Keratinocyte (primary cell): ENCODE results near the gene TMEM97. TPM values are rescaled to one million over a fixed set of nuclear protein-coding genes. Genes with fewer than 3 reads are reported as not detected.

Source experiments
- DNase-seq: peaks from one replicate; pipeline ENCODE4 v3.0.0-alpha.2; 2011; ENCODE audit warnings: low read depth, missing footprints, low spot score
- FAIRE-seq: peaks from 2 replicates; lab custom pipeline; 2011; peaks lifted over from hg19 to GRCh38; lab: Jason Lieb, UNC
- H2AFZ ChIP-seq: 2 replicates; pipeline ENCODE4 v1.6.0; 2012; ENCODE audit warnings: low read length, control low read depth, inconsistent platforms; ENCODE audit not compliant: control insufficient read depth
- H3K27ac ChIP-seq: 2 replicates; pipeline ENCODE4 v1.5.1; 2011; ENCODE audit warnings: low read length; ENCODE audit not compliant: control insufficient read depth, insufficient read depth
- H3K27me3 ChIP-seq: 3 replicates; pipeline ENCODE4 v1.6.0; 2011; ENCODE audit warnings: low read length; ENCODE audit not compliant: control insufficient read depth, insufficient read depth; ENCODE audit errors: extremely low read depth
- H3K36me3 ChIP-seq, 2 experiments: 2 replicates in 1 of 2; 3 replicates in 1 of 2; pipeline ENCODE4 v1.5.1; 2011; ENCODE audit warnings: low read length in 2 of 2, mild to moderate bottlenecking in 1 of 2; ENCODE audit not compliant: control insufficient read depth in 2 of 2, insufficient read depth in 2 of 2; ENCODE audit errors: extremely low read depth in 1 of 2
- H3K4me1 ChIP-seq: 3 replicates; pipeline ENCODE4 v1.5.1; 2011; ENCODE audit warnings: low read length; ENCODE audit not compliant: control insufficient read depth, insufficient read depth; ENCODE audit errors: extremely low read depth
- H3K4me2 ChIP-seq: 3 replicates; pipeline ENCODE4 v1.6.0; 2011; ENCODE audit warnings: low read depth, low read length; ENCODE audit not compliant: control insufficient read depth, insufficient read depth; ENCODE audit errors: extremely low read depth
- H3K4me3 ChIP-seq, 3 experiments: fragments of 200-600 bp in 1 of 3; sonication (generic) in 1 of 3; 2 replicates in 2 of 3; 3 replicates in 1 of 3; pipeline ENCODE4 v1.5.1; 2011 to 2016; ENCODE audit warnings: low read length in 3 of 3, mild to moderate bottlenecking in 3 of 3, control low read depth in 2 of 3, inconsistent platforms in 1 of 3, low read depth in 1 of 3, mixed read lengths in 1 of 3, mixed run types in 1 of 3, moderate library complexity in 1 of 3; ENCODE audit not compliant: control insufficient read depth in 2 of 3, insufficient read depth in 2 of 3; ENCODE audit errors: extremely low read depth in 1 of 3
- H3K79me2 ChIP-seq: 2 replicates; pipeline ENCODE4 v1.6.0; 2012; ENCODE audit warnings: low read length; ENCODE audit not compliant: control insufficient read depth, insufficient read depth
- H3K9ac ChIP-seq: 3 replicates; pipeline ENCODE4 v1.6.0; 2011; ENCODE audit warnings: low read length; ENCODE audit not compliant: control insufficient read depth, insufficient read depth; ENCODE audit errors: extremely low read depth
- H3K9me1 ChIP-seq: 3 replicates; pipeline ENCODE4 v1.6.0; 2011; ENCODE audit warnings: low read length; ENCODE audit not compliant: control insufficient read depth, insufficient read depth; ENCODE audit errors: extremely low read depth
- H3K9me3 ChIP-seq: 2 replicates; pipeline ENCODE4 v1.5.1; 2012; ENCODE audit warnings: low read depth, low read length; ENCODE audit not compliant: control insufficient read depth
- H4K20me1 ChIP-seq: 3 replicates; pipeline ENCODE4 v1.6.0; 2011; ENCODE audit warnings: low read length; ENCODE audit not compliant: control insufficient read depth, insufficient read depth; ENCODE audit errors: extremely low read depth
- EZH2 ChIP-seq: IDR thresholded peaks from one replicate; pipeline ENCODE4 v1.6.1; 2012; ENCODE audit warnings: inconsistent platforms, mild to moderate bottlenecking, low read length, moderate library complexity
- dilution Hi-C: fragments of 300-500 bp; cut with MboI; formaldehyde crosslinking; loops from one replicate; pipeline ENCODE4 v1.7.0; 2020; ENCODE audit warnings: low sequenced_read_pairs; ENCODE audit not compliant: extremely low pct_ligation_motif_present
- polyA plus RNA-seq, 5 experiments: library from polyadenylated mRNA; depleted of rRNA in 3 of 5; stranded (reverse) in 3 of 5; stranded (forward) in 1 of 5; unstranded in 1 of 5; fragments of >200 nt; gene quantifications; 1 replicate in 1 of 5; 2 replicates in 3 of 5; 3 replicates in 1 of 5; pipeline versions ENCODE4 v1.2.1 to v1.2.3, GENCODE V29; 2011 to 2012; ENCODE audit warnings: missing spikeins in 2 of 5, low read depth in 1 of 5, low replicate concordance in 1 of 5
- TF ChIP-seq, protein P1 (sequence below), 3 experiments: IDR thresholded peaks in 1 of 3; conservative IDR thresholded peaks in 1 of 3; optimal IDR thresholded peaks in 1 of 3; 2 replicates in 2 of 3; 3 replicates in 1 of 3; pipeline versions ENCODE3 to v1.5.1; 2011; ENCODE audit warnings: low read length in 3 of 3, mild to moderate bottlenecking in 3 of 3, moderate library complexity in 2 of 3, control low read depth in 1 of 3, inconsistent platforms in 1 of 3; ENCODE audit not compliant: insufficient read depth in 2 of 3; ENCODE audit errors: extremely low read depth in 1 of 3

Gene TMEM97
- polyA plus RNA-seq, 1 donor (not counting 4 experiments of a cell fraction or from before 2014, with no cell fraction given): 29.9 TPM

DNA sequence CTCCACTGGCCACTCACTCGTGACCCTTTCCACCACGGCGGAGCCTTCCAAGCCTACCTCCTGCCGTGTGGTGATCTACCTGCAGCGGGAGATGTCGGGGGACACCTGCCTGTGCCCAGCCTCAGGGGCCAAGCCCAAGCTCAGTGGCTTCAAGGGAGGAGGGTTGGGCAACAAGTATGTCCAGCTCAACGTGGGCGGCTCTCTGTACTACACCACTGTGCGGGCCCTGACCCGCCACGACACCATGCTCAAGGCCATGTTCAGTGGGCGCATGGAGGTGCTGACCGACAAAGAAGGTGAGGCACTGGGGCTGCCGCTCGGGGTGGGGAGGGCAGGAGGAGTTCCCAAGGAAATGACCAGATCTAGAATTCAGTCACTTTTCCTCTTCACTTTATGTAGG lies 20.4 kb downstream of the TMEM97 start:
- Histone ChIP-seq H3K79me2 (peaks cover 49% of the 10 kb centered on the region), H2AFZ (no peak overlapping the region), H3K9me3 (no peaks in the 10 kb centered on the region), H3K27ac (no peak overlapping the region), H3K4me3 (no peak overlapping the region), H3K4me1 (peaks cover 31% of the 10 kb centered on the region), H3K36me3 (peaks cover 39 to 50% of the 10 kb centered on the region in 2 experiments), H3K4me2 (no peak overlapping the region), H3K9me1 (peaks cover 10% of the 10 kb centered on the region), H3K27me3 (no peaks in the 10 kb centered on the region), H4K20me1 (peaks cover 18% of the 10 kb centered on the region), H3K9ac (no peak overlapping the region)
- no peak for FAIRE-seq
- dilution Hi-C loops: no loop called here
- DNase-seq: no peak
- no peak for TF ChIP-seq EZH2
- TF ChIP-seq, protein P1, sequence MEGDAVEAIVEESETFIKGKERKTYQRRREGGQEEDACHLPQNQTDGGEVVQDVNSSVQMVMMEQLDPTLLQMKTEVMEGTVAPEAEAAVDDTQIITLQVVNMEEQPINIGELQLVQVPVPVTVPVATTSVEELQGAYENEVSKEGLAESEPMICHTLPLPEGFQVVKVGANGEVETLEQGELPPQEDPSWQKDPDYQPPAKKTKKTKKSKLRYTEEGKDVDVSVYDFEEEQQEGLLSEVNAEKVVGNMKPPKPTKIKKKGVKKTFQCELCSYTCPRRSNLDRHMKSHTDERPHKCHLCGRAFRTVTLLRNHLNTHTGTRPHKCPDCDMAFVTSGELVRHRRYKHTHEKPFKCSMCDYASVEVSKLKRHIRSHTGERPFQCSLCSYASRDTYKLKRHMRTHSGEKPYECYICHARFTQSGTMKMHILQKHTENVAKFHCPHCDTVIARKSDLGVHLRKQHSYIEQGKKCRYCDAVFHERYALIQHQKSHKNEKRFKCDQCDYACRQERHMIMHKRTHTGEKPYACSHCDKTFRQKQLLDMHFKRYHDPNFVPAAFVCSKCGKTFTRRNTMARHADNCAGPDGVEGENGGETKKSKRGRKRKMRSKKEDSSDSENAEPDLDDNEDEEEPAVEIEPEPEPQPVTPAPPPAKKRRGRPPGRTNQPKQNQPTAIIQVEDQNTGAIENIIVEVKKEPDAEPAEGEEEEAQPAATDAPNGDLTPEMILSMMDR (optimal IDR thresholded peaks at IDR 0.05 in 1 of 3, IDR thresholded peaks at IDR 0.05 in 1 of 3, conservative IDR thresholded peaks at IDR 0.05 in 1 of 3; ENCODE audit: extremely low read depth in 1 of 3, insufficient read depth in 2 of 3, low read length in 3 of 3): no peak

DNA sequence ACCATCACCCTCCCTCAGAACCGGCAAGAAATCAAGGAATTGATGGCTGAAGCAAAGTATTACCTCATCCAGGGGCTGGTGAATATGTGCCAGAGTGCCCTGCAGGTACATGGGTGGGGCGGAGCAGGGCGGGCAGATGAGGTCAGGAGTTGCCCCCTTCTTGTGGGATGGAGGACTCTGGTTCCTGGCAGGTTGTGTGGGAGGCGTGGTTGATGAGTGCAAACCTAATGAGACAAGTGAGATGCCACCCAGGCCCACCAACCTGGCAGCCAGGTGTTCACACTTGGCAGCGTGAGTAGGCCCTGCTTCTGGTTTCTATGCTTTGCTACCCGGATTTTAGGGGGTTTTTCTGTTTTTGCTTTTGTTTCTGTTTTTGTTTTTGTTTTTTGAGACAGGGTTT lies 21.4 kb downstream of the TMEM97 start:
- peaks cover 18% of the 10 kb centered on the region for H4K20me1 ChIP-seq
- peaks cover 48 to 55% of the 10 kb centered on the region in 2 experiments for H3K36me3 ChIP-seq
- DNase-seq: no peak
- H3K4me1 ChIP-seq: peaks cover 28% of the 10 kb centered on the region
- H3K9me1 ChIP-seq: peaks cover 10% of the 10 kb centered on the region
- H3K27me3 ChIP-seq: no peaks in the 10 kb centered on the region
- H3K9ac ChIP-seq: no peak overlapping the region
- FAIRE-seq: no peak
- H3K9me3 ChIP-seq: no peaks in the 10 kb centered on the region
- H3K4me3 ChIP-seq: no peak overlapping the region
- dilution Hi-C loops: no loop called here
- no peak for TF ChIP-seq EZH2
- TF ChIP-seq, protein P1 (optimal IDR thresholded peaks at IDR 0.05 in 1 of 3, IDR thresholded peaks at IDR 0.05 in 1 of 3, conservative IDR thresholded peaks at IDR 0.05 in 1 of 3; ENCODE audit: extremely low read depth in 1 of 3, insufficient read depth in 2 of 3, low read length in 3 of 3): no peak
- H3K79me2 ChIP-seq: peaks cover 44% of the 10 kb centered on the region
- no peak overlapping the region for H3K4me2 ChIP-seq
- no peak overlapping the region for H3K27ac ChIP-seq
- H2AFZ ChIP-seq: no peak overlapping the region
